ENCODE results near the gene DNAL1.

DNAL1 gene

DNA sequence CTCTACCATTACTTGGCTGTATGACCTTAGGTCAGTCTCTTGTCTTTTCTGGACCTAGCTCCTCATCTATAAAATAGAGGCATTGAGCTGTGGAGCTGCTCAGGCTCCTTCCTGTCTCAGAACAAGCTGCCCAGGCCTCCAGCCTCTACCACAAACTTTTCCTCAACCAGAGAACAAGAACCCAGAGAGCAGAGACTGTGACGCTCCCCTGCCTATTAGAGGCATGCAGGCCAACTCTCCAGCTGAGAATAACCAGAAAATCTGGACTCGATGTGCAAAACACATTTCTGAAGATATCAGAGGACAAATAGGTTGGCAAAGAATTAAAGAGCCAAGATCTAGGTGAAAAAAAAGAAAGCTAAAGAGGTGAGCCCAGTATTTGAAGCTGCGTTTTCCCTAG, 87.2 kb downstream of the DNAL1 start:
- TF ChIP-seq, protein P1, sequence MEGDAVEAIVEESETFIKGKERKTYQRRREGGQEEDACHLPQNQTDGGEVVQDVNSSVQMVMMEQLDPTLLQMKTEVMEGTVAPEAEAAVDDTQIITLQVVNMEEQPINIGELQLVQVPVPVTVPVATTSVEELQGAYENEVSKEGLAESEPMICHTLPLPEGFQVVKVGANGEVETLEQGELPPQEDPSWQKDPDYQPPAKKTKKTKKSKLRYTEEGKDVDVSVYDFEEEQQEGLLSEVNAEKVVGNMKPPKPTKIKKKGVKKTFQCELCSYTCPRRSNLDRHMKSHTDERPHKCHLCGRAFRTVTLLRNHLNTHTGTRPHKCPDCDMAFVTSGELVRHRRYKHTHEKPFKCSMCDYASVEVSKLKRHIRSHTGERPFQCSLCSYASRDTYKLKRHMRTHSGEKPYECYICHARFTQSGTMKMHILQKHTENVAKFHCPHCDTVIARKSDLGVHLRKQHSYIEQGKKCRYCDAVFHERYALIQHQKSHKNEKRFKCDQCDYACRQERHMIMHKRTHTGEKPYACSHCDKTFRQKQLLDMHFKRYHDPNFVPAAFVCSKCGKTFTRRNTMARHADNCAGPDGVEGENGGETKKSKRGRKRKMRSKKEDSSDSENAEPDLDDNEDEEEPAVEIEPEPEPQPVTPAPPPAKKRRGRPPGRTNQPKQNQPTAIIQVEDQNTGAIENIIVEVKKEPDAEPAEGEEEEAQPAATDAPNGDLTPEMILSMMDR (IDR thresholded peaks at IDR 0.05) = no peak

GRCh38 chr14:73736842-73737241, 92.1 kb downstream of the DNAL1 start:
- TF ChIP-seq, protein P1 (IDR thresholded peaks at IDR 0.05) = no peak

DNA sequence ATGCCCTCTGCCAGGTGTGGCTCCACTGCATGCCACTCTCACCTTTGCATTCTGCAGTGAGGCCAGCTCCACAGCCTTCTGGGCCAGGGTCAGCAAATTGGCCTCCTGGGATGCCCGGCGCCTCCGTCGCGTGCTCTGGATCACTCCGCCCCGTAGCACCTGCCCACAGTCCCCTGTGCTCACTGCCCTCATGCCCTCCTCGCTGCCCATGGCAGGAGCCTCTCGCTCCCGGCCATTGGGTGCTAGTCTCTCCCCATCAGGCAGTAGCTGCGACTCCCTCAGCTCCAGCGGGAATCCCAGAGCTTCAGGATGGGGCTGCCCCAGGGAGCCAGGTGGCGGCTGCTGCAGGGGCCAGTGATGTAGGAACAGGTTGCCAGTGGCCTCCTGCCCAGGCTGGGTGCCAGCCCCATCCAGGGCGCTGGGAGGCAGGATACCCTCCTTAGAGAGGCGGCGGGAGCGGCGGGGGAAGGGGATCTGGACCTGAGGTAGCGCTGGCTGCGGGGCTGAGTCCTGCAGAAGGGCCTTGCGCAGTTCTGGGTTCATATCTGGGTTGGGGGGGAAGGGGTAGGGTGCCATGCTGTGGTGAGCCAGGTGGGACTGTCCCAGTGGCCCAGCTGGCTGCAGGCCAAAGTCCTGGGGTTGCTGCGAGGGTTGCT, 93.9 kb downstream of the DNAL1 start:
- TF ChIP-seq, protein P1 (IDR thresholded peaks at IDR 0.05) = no peak

DNA sequence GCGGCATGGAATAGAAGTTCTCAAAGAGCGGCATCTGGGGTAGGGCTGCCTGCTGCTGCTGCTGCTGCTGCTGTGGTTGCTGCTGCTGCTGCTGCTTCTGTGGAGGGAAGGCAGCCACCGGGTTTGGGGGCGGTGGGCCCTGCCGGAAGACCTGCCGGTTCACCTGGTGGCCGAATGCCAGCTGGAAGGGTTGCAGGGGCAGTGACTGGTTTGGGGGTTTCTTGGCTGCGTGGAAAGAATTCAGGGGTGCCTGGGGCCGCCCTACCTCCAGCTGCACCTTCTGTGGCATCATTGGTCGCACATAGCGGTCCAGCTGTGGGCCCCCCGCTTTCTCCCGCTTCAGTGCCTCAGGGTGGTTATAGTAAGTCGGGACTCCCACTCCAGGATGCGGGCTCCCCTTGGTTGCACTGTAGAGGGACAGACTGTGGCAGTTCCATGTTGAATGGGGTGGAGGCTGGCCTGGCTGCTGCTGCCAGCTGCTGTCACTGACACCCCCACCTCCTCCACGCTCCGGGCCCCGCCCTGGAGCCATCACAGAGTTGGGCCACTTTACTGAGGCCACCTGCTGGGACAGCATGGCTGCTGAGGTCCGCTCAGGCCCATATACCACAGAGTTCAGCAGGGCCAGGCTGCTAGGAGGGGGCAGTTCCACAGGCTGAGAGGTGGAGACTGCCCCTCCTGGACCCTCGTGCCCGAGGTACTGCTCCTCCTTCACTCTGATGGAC, 94.5 kb downstream of the DNAL1 start:
- TF ChIP-seq, protein P1 (IDR thresholded peaks at IDR 0.05) = no peak

GRCh38 chr14:73739899-73740617, 95.3 kb downstream of the DNAL1 start:
- TF ChIP-seq, protein P1 (IDR thresholded peaks at IDR 0.05) = no peak

GRCh38 chr14:73740618-73741326, 96.0 kb downstream of the DNAL1 start:
- TF ChIP-seq, protein P1 (IDR thresholded peaks at IDR 0.05) = no peak

GRCh38 chr14:73741386-73741875, 96.6 kb downstream of the DNAL1 start:
- TF ChIP-seq, protein P1 (IDR thresholded peaks at IDR 0.05) = no peak
